Neural cell (in vitro differentiated cells): ENCODE measurements around the gene CSTB. TPM values are rescaled to one million over a fixed set of nuclear protein-coding genes. Genes with fewer than 3 reads are reported as not detected.

Experiments used
- H2AFZ ChIP-seq: fragments of 200-600, 300-800 bp; sonication (generic), shearing (Covaris generic); 2 replicates; pipeline ENCODE4 v1.6.0; 2014; ENCODE audit warnings: low read depth, mild to moderate bottlenecking, antibody characterized with exemption, low read length, moderate library complexity
- H3F3A ChIP-seq: fragments of 200-600 bp; shearing (Covaris generic); 2 replicates; pipeline ENCODE4 v1.6.1; 2016; ENCODE audit warnings: mild to moderate bottlenecking, moderate library complexity, mixed read lengths, antibody characterized with exemption, low read length; ENCODE audit not compliant: insufficient read depth, poor library complexity, severe bottlenecking
- H3K27ac ChIP-seq: fragments of 200-600, 300-800 bp; sonication (generic), shearing (Covaris generic); 2 replicates; pipeline ENCODE4 v1.5.1; 2014; ENCODE audit warnings: mild to moderate bottlenecking, low read length, moderate library complexity
- H3K27me3 ChIP-seq: fragments of 300-800, 200-600 bp; sonication (generic), shearing (Covaris generic); 2 replicates; pipeline ENCODE4 v1.6.0; 2014; ENCODE audit warnings: mild to moderate bottlenecking, low read depth, low read length, moderate library complexity; ENCODE audit not compliant: insufficient read depth
- H3K36me3 ChIP-seq: fragments of 300-800, 200-600 bp; sonication (generic), shearing (Covaris generic); 2 replicates; pipeline ENCODE4 v1.5.1; 2014; ENCODE audit warnings: mild to moderate bottlenecking, antibody characterized with exemption, low read length, moderate library complexity; ENCODE audit not compliant: insufficient read depth
- H3K4me2 ChIP-seq: fragments of 300-800, 200-600 bp; sonication (generic), shearing (Covaris generic); 2 replicates; pipeline ENCODE4 v1.6.0; 2014; ENCODE audit warnings: mild to moderate bottlenecking, low read length
- H3K4me3 ChIP-seq: fragments of 300-800, 200-600 bp; sonication (generic), shearing (Covaris generic); 2 replicates; pipeline ENCODE4 v1.5.1; 2014; ENCODE audit warnings: mild to moderate bottlenecking, low read length, moderate library complexity
- H3K79me2 ChIP-seq: fragments of 200-600 bp; shearing (Covaris generic); replicated peaks from 2 replicates; pipeline ENCODE4 v1.6.0; 2014; ENCODE audit warnings: mild to moderate bottlenecking, low read length, moderate library complexity; ENCODE audit not compliant: insufficient read depth
- H3K9ac ChIP-seq: fragments of 300-800, 200-600 bp; sonication (generic), shearing (Covaris generic); 2 replicates; pipeline ENCODE4 v1.6.1; 2016; ENCODE audit warnings: mild to moderate bottlenecking, low read length, mixed read lengths
- H3K9me2 ChIP-seq: fragments of 200-600 bp; shearing (Covaris generic); 2 replicates; pipeline ENCODE4 v1.6.1; 2016; ENCODE audit warnings: mild to moderate bottlenecking, low read length, mixed read lengths; ENCODE audit not compliant: insufficient read depth
- H3K9me3 ChIP-seq: fragments of 200-600, 300-800 bp; sonication (generic), shearing (Covaris generic); 2 replicates; pipeline ENCODE4 v1.6.1; 2016; ENCODE audit warnings: mild to moderate bottlenecking, mixed run types, low read length, moderate library complexity, mixed read lengths
- H4K20me1 ChIP-seq: fragments of 200-600 bp; shearing (Covaris generic); 2 replicates; pipeline ENCODE4 v1.6.1; 2016; ENCODE audit warnings: mild to moderate bottlenecking, mixed run types; ENCODE audit not compliant: insufficient read depth
- CTCF ChIP-seq: fragments of 450-650 bp; IDR thresholded peaks from 2 replicates; pipeline ENCODE4 v1.5.1; 2014; ENCODE audit warnings: antibody characterized with exemption, mild to moderate bottlenecking, moderate library complexity; ENCODE audit not compliant: poor library complexity, severe bottlenecking
- EP300 ChIP-seq: fragments of 450-650 bp; conservative IDR thresholded peaks from 2 replicates; pipeline ENCODE4 v1.6.1; 2014; ENCODE audit warnings: antibody characterized with exemption, mild to moderate bottlenecking, moderate library complexity; ENCODE audit not compliant: poor library complexity, severe bottlenecking
- EZH2 ChIP-seq: fragments of 200-600, 300-800 bp; shearing (Covaris generic), sonication (generic); IDR thresholded peaks from 2 replicates; pipeline ENCODE4 v1.6.1; 2014; ENCODE audit warnings: antibody characterized with exemption, low read length, borderline replicate concordance, mild to moderate bottlenecking; ENCODE audit not compliant: insufficient read depth, poor library complexity, severe bottlenecking
- MXI1 ChIP-seq: fragments of 450-650 bp; conservative IDR thresholded peaks from 2 replicates; pipeline ENCODE4 v1.6.1; 2014; ENCODE audit warnings: antibody characterized with exemption, mild to moderate bottlenecking; ENCODE audit not compliant: poor library complexity, severe bottlenecking
- POLR2AphosphoS5 ChIP-seq: IDR thresholded peaks from 2 replicates; pipeline ENCODE4 v1.6.1; 2012
- RAD21 ChIP-seq: fragments of 450-650 bp; conservative IDR thresholded peaks from 2 replicates; pipeline ENCODE4 v1.6.1; 2014; ENCODE audit warnings: antibody characterized with exemption, mild to moderate bottlenecking, moderate library complexity
- SMC3 ChIP-seq: fragments of 450-650 bp; conservative IDR thresholded peaks from 2 replicates; pipeline ENCODE4 v1.6.1; 2014; ENCODE audit warnings: antibody characterized with exemption, mild to moderate bottlenecking, moderate library complexity; ENCODE audit not compliant: poor library complexity
- TAF1 ChIP-seq: IDR thresholded peaks from 2 replicates; pipeline ENCODE4 v1.6.1; 2012; ENCODE audit warnings: low read depth
- polyA plus RNA-seq: library from polyadenylated mRNA; depleted of rRNA; stranded (reverse); fragments of >200 nt; gene quantifications from 2 replicates; pipeline ENCODE4 v1.2.3, GENCODE V29; 2014
- TF ChIP-seq, protein P1 (sequence below): IDR thresholded peaks from 2 replicates; pipeline ENCODE4 v1.6.1; 2012; ENCODE audit warnings: borderline replicate concordance

Gene CSTB
- polyA plus RNA-seq, 1 donor from 2014 or later: 9.7 TPM

- TF ChIP-seq RAD21 (no peak), MXI1 (no peak), TAF1 (no peak), POLR2AphosphoS5 (no peak), EZH2 (no peak), CTCF (no peak), SMC3 (no peak), EP300 (no peak)
- TF ChIP-seq, protein P1, sequence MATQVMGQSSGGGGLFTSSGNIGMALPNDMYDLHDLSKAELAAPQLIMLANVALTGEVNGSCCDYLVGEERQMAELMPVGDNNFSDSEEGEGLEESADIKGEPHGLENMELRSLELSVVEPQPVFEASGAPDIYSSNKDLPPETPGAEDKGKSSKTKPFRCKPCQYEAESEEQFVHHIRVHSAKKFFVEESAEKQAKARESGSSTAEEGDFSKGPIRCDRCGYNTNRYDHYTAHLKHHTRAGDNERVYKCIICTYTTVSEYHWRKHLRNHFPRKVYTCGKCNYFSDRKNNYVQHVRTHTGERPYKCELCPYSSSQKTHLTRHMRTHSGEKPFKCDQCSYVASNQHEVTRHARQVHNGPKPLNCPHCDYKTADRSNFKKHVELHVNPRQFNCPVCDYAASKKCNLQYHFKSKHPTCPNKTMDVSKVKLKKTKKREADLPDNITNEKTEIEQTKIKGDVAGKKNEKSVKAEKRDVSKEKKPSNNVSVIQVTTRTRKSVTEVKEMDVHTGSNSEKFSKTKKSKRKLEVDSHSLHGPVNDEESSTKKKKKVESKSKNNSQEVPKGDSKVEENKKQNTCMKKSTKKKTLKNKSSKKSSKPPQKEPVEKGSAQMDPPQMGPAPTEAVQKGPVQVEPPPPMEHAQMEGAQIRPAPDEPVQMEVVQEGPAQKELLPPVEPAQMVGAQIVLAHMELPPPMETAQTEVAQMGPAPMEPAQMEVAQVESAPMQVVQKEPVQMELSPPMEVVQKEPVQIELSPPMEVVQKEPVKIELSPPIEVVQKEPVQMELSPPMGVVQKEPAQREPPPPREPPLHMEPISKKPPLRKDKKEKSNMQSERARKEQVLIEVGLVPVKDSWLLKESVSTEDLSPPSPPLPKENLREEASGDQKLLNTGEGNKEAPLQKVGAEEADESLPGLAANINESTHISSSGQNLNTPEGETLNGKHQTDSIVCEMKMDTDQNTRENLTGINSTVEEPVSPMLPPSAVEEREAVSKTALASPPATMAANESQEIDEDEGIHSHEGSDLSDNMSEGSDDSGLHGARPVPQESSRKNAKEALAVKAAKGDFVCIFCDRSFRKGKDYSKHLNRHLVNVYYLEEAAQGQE: no peak
- no peaks in the 10 kb centered on the region for H3K36me3 ChIP-seq
- no peaks in the 10 kb centered on the region for H4K20me1 ChIP-seq
- no peak overlapping the region for H2AFZ ChIP-seq
- H3K27me3 ChIP-seq: no peaks in the 10 kb centered on the region
- no peaks in the 10 kb centered on the region for H3F3A ChIP-seq
- peaks cover 5% of the 10 kb centered on the region for H3K79me2 ChIP-seq
- no peak overlapping the region for H3K9ac ChIP-seq
- no peak overlapping the region for H3K4me2 ChIP-seq
- H3K4me3 ChIP-seq: no peak overlapping the region
- H3K9me3 ChIP-seq: no peaks in the 10 kb centered on the region
- no peak overlapping the region for H3K27ac ChIP-seq
- no peaks in the 10 kb centered on the region for H3K9me2 ChIP-seq
Observed at GRCh38 chr21:43771698-43772424, 4.2 kb downstream of the CSTB start.

GRCh38 chr21:43771199-43771675 lies 4.9 kb downstream of the CSTB start:
- Histone ChIP-seq H3K9me2 (no peaks in the 10 kb centered on the region), H3K27me3 (no peaks in the 10 kb centered on the region), H4K20me1 (no peaks in the 10 kb centered on the region), H3K4me3 (no peak overlapping the region), H3K27ac (no peak overlapping the region), H3K79me2 (peaks cover 5% of the 10 kb centered on the region), H2AFZ (no peak overlapping the region), H3K9me3 (no peaks in the 10 kb centered on the region), H3K9ac (no peak overlapping the region), H3K36me3 (no peaks in the 10 kb centered on the region), H3K4me2 (no peak overlapping the region), H3F3A (no peaks in the 10 kb centered on the region)
- TF ChIP-seq RAD21: no peak
- TF ChIP-seq SMC3: no peak
- TF ChIP-seq POLR2AphosphoS5: no peak
- TF ChIP-seq MXI1: no peak
- TF ChIP-seq, protein P1: no peak
- no peak for TF ChIP-seq TAF1
- TF ChIP-seq EZH2: no peak
- no peak for TF ChIP-seq CTCF
- no peak for TF ChIP-seq EP300
